Stomach smooth muscle (tissue), 2 donors: ENCODE measurements around the gene GTF2IRD1.
A peak's percentile ranks its signal among the peaks of the same experiment; 100 is the strongest.
"Not testable (repeated sequence)": the region's sequence is repeated elsewhere in the genome, so short reads cannot be mapped to it uniquely, and the experiment has no call there.

Experiments used
- H3K27ac ChIP-seq: one replicate; pipeline ENCODE4 v1.7.0; 2013; ENCODE audit warnings: mild to moderate bottlenecking, low read length, inconsistent platforms
- H3K27me3 ChIP-seq, 2 donors: one replicate each; pipeline ENCODE4 v1.7.0; 2013; ENCODE audit warnings: low read length in 2 of 2; ENCODE audit not compliant: insufficient read depth in 2 of 2, control insufficient read depth in 1 of 2
- H3K36me3 ChIP-seq, 2 donors: one replicate each; pipeline ENCODE4 v1.7.0; 2013; ENCODE audit warnings: low read length in 2 of 2; ENCODE audit not compliant: control insufficient read depth in 2 of 2, insufficient read depth in 2 of 2
- H3K4me1 ChIP-seq: one replicate; pipeline ENCODE4 v1.7.0; 2013; ENCODE audit warnings: low read length; ENCODE audit not compliant: control insufficient read depth, insufficient read depth
- H3K4me3 ChIP-seq, 2 donors: one replicate each; pipeline ENCODE4 v1.7.0; 2013; ENCODE audit warnings: low read length in 2 of 2
- H3K9ac ChIP-seq, 2 donors: one replicate each; pipeline ENCODE4 v1.7.0; 2013; ENCODE audit warnings: low read length in 2 of 2, mild to moderate bottlenecking in 1 of 2
- H3K9me3 ChIP-seq, 2 donors: one replicate each; pipeline ENCODE4 v1.7.0; 2013; ENCODE audit warnings: low read length in 2 of 2; ENCODE audit not compliant: control insufficient read depth in 2 of 2
- donor health status: healthy.
- donor health status: Pancreatic carcinoma.

GTF2IRD1 gene

DNA sequence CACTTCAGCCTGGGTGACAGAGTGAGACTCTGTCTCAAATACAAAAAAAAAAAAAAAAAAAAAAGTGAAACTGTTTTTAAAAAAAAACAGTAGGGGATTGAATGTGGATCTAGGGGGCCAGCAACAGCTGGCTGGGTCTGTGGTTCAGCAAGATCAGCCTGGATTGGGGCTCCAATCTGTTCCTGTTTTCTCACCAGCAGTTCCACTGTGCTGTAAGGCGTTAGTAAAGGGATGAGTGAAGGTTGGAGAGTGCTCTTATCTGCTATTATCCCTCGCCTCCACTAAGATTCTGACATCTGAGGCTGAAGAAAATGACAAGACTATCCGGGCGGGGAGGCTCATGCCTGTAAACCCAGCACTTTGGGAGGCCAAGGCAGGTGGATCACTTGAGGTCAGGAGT lies 41.6 kb upstream of the GTF2IRD1 start:
- Histone ChIP-seq H3K4me3 (no peak overlapping the region), H3K9me3 (no peaks in the 10 kb centered on the region), H3K27me3 (peaks cover 0 to 2% of the 10 kb centered on the region in 2 donors), H3K4me1 (no peaks in the 10 kb centered on the region), H3K36me3 (no peaks in the 10 kb centered on the region), H3K27ac (no peak overlapping the region), H3K9ac (no peak overlapping the region)

DNA sequence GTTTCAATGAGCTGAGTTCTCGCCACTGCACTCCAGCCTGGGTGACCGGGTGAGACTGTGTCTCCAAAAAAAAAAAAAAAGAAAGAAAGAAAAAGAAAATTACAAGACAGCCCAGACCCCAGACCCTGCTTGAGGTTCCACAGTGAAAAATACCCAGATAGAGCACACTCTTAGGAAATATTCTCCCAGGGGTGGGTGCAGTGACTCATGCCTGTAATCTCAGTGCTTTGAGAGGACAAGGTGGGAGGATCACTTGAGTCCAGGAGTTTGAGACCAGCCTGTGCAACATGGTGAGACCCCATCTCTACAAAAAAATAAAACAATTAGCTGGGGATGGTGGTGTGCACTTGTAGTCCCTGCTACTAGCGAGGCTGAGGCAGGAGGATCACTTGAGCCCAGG lies 41.1 kb upstream of the GTF2IRD1 start:
- Histone ChIP-seq H3K27me3 (peaks cover 0 to 2% of the 10 kb centered on the region in 2 donors), H3K36me3 (no peaks in the 10 kb centered on the region), H3K9ac (no peak overlapping the region), H3K27ac (no peak overlapping the region), H3K9me3 (no peaks in the 10 kb centered on the region), H3K4me3 (no peak overlapping the region), H3K4me1 (peaks cover 2% of the 10 kb centered on the region)

DNA sequence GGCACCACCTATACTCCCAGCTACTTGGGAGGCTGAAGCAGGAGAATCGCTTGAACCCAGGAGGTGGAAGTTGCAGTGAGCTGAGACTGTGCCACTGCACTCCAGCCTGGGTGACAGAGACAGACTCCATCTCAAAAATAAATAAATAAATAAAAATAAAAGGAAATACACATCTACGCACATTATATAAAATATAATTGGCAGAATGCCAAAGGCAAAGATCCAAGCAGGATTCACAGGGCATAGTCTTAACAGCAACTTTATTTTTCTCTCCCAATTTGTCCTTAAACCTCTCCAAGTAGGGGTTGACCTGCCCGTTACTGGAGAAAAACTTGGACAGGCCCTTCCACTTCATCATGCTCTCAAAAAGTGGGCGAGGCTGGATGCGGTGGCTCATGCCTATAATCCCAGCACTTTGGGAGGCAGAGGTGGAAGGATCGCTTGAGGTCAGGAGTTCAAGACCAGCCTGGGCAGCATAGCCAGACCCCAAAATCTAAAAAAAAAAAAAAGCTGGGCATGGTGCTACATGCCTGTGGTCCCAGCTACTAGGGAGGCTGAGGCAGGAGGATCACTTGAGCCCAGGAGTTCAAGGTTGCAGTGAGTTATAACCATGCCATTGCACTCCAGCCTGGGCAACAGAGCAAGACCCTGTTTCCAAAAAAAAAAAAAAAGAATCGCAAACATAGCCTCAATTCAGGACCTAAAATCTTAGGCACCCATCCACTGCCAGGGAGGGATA lies 38.9 kb upstream of the GTF2IRD1 start:
- not testable (repeated sequence) for H3K36me3 ChIP-seq, H3K27me3 ChIP-seq, H3K4me3 ChIP-seq, H3K4me1 ChIP-seq, H3K27ac ChIP-seq, H3K9ac ChIP-seq, H3K9me3 ChIP-seq

DNA sequence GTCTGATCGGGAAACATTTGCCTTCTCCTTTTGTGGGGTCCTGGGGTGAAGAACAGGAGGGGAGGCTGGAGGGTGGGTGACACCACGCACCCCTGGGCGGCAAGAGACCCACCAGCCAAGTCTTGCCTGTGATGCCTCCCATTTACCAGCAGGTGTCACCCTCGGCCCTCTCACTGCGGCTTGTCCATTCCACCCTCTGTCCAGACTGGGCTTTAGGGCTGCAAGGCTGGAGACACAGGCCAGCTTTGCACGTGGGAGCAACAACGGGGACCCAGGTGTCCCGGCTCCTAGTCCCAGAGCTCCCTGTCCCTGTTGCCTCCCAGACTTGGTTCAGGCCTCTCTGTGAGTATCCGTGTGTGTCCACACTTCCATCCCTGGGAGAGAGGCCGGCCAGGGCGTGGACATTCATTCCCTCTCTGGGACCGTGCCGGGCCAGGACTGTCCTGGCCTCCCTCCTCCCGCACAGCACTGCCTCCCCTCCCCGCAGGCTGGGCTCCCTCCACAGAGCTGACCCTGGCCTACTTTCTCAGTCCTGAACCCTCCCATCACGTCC lies 36.2 kb upstream of the GTF2IRD1 start:
- Histone ChIP-seq H3K9me3 (no peaks in the 10 kb centered on the region), H3K27ac (no peak overlapping the region), H3K27me3 (no peaks in the 10 kb centered on the region), H3K9ac (no peak overlapping the region), H3K4me1 (peaks cover 6% of the 10 kb centered on the region), H3K36me3 (no peaks in the 10 kb centered on the region), H3K4me3 (peak overlapping the region in 1 of 2 donors; percentile 49)

DNA sequence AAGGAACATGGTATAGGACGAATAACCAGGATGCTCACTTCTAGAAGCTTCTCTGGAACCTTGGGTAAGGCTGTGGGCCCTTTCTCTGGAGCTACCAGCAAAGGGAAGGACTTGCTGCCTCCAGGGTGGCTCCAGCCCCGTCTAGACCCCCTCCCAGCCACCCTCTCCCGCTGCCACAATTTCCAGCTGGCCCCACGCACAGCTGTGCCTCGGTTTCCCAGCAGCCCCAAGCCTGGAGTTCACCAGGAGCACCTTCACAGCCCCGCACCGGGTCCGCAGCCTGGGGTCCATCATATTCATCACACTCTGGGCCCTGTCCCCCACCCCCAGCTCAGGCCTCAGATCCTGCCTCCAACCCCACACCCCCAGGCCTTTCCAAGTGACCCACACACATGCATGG lies 35.6 kb upstream of the GTF2IRD1 start:
- Histone ChIP-seq H3K27ac (no peak overlapping the region), H3K9ac (no peak overlapping the region), H3K4me3 (no peak overlapping the region), H3K9me3 (no peaks in the 10 kb centered on the region), H3K27me3 (no peaks in the 10 kb centered on the region), H3K36me3 (no peaks in the 10 kb centered on the region), H3K4me1 (peaks cover 6% of the 10 kb centered on the region)

DNA sequence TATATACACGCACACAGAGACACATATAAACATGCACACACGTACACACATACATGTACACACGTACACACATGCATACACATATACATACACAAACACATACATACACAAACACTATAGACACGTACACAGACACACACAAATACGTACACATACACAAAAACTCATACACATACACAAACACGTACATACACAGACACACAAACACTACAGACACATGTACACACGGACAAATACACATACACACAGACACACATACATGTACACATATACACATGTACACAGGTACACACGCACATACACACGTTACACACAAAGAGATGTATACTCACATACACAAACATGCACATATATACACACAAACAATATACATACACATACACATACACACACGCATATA lies 35.2 kb upstream of the GTF2IRD1 start:
- Histone ChIP-seq H3K36me3 (no peaks in the 10 kb centered on the region), H3K27ac (no peak overlapping the region), H3K9me3 (no peaks in the 10 kb centered on the region), H3K4me1 (peaks cover 6% of the 10 kb centered on the region), H3K4me3 (no peak overlapping the region), H3K27me3 (no peaks in the 10 kb centered on the region), H3K9ac (no peak overlapping the region)

DNA sequence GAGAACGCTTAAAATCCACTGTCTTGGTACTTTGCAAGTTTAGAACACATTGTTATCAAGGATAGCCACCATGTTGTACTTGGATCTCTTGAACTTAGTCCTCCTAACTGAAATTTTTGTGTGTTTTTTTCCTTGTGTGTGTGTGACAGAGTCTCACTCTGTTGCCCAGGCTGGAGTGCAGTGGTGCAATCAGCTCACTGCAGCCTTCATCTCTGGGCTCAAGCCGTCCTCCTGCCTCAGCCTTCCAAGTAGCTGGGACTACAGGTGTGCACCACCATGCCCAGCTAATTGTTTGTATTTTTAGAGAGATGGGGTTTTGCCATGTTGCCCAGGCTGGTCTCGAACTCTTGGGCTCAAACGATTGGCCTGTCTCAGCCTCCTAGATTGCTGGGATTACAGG lies 34.5 kb upstream of the GTF2IRD1 start:
- H3K27ac ChIP-seq, H3K9ac ChIP-seq, H3K27me3 ChIP-seq, H3K36me3 ChIP-seq, H3K4me3 ChIP-seq, H3K4me1 ChIP-seq, H3K9me3 ChIP-seq: not testable (repeated sequence)

DNA sequence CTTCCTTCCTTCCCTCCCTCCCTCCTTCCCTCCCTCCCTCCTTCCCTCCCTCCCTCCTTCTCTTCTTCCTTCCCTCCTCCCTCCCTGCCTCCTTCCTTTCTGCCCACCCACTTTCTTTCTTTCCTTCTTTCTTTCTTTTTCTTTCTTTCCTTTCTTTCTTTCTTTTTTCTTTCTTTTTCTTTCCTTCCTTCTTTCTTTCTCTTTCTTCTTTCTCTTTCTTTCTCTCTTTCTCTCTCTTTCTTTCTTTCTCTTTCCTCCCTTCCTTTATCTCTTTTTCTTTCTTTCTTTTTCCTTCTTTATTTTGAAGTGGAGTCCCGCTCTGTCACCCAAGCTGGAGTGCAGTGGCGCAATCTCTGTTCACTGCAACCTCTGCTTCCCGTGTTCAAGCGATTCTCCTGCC lies 33.7 kb upstream of the GTF2IRD1 start:
- Histone ChIP-seq H3K9me3 (no peaks in the 10 kb centered on the region), H3K27me3 (no peaks in the 10 kb centered on the region), H3K9ac (no peak overlapping the region)

DNA sequence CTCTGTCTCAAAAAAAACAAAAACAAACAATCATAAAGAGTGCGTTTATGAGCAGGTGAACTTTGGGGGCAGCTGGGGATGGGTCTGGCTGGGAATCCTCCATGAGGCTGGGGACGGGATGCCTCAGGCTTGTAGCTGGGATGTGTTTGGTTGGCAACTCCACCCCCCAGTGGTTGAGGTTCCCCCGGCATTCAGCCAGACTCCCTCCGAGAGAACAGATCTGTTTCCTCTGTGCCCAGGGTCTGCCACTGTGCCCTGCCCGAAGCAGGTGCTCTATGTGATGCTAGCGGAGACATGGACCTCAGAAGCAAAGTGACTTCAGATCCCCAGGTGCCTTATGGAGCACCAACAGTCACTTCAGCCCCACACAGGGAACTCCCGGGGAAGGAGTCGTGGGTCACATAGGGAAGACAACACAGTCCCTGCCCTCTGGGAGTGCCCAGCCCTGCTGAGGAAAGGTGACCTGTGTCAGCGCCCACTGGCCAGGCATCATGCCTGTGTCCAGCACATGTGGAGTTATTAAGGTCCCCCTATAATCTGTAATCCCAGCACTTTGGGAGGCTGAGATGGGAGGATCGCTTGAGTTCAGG lies 29.3 kb upstream of the GTF2IRD1 start:
- Histone ChIP-seq H3K27me3 (no peaks in the 10 kb centered on the region), H3K9ac (no peak overlapping the region), H3K4me3 (no peak overlapping the region), H3K9me3 (no peaks in the 10 kb centered on the region), H3K27ac (no peak overlapping the region), H3K36me3 (no peaks in the 10 kb centered on the region), H3K4me1 (no peaks in the 10 kb centered on the region)

More for the DNA sequence above, 33.7 kb upstream of the GTF2IRD1 start:
- Histone ChIP-seq H3K4me3 (no peak overlapping the region), H3K27ac (no peak overlapping the region), H3K4me1 (peaks cover 6% of the 10 kb centered on the region), H3K36me3 (no peaks in the 10 kb centered on the region)

DNA sequence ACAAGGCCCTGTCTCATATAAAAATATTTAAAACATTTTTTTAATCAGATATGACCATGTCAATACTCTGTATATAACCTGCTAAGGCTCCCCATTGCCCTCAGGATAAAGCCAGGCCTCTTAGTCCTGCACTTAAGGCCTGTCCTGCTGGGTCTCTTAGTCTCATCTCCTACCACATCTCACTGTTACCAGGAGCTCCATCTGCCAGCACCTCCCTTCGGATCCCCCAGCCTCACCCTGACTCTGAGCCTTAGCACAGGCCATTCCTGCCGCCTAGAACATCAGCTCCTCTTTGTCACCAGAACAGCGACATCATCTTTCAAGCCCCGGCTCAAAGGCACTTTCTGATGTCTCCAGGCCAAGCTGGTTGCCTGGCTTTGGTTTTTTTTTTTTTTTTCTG lies 25.7 kb upstream of the GTF2IRD1 start:
- Histone ChIP-seq H3K4me1 (no peaks in the 10 kb centered on the region), H3K9ac (no peak overlapping the region), H3K36me3 (no peaks in the 10 kb centered on the region), H3K27me3 (no peaks in the 10 kb centered on the region), H3K9me3 (no peaks in the 10 kb centered on the region), H3K4me3 (no peak overlapping the region), H3K27ac (no peak overlapping the region)

DNA sequence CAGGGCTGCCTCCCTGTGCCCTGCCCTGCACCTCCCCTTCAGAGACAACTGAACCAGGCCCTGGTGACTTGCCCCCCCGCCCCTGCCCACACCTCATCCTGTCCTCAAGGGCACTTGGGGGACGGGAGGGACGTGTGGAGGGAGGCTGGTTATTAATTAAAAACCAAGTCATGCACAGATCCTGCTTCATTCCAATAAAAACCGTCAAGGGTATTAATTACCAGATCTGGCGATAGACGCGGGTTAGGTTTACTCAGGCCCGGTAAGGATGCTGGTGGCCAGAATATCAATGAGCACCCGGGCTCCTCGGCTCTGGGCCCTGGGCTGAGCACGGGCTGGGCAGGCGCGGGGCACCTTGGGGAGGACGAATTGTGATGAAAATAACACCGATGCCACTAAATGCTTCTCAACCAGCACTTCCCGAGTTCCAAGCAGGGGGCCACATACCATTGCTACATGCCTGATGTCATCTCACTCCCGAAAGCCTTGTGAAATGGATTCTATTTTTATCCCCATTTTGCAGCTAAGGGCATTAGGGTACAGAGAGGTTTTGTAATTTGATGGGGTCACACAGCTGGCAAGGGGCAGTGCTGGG lies 24.5 kb upstream of the GTF2IRD1 start:
- H3K27ac ChIP-seq = no peak overlapping the region
- H3K4me3 ChIP-seq = no peak overlapping the region
- H3K9ac ChIP-seq = no peak overlapping the region
- no peaks in the 10 kb centered on the region for H3K9me3 ChIP-seq
- no peaks in the 10 kb centered on the region for H3K4me1 ChIP-seq
- no peaks in the 10 kb centered on the region for H3K36me3 ChIP-seq
- no peaks in the 10 kb centered on the region for H3K27me3 ChIP-seq
